OCI-M2 (cell line): ENCODE measurements around the gene EMILIN1.

Source experiments
- DNase-seq: peaks from one replicate; lab custom pipeline; 2025; ENCODE audit not compliant: unreplicated experiment; lab: John Stamatoyannopoulos, UW

EMILIN1 gene

GRCh38 chr2:27079233-27080139, 1.1 kb downstream of the EMILIN1 start:
- DNase-seq = no peak

GRCh38 chr2:27080140-27080469, 1.7 kb downstream of the EMILIN1 start:
- DNase-seq = no peak

GRCh38 chr2:27080603-27080936, 2.2 kb downstream of the EMILIN1 start:
- DNase-seq = no peak

GRCh38 chr2:27081984-27082772, 3.8 kb downstream of the EMILIN1 start:
- DNase-seq = no peak

GRCh38 chr2:27082773-27083409, 4.5 kb downstream of the EMILIN1 start:
- no peak for DNase-seq

GRCh38 chr2:27083410-27084296, 5.2 kb downstream of the EMILIN1 start:
- DNase-seq = no peak

- DNase-seq = no peak
Observed at GRCh38 chr2:27084297-27085061, 6.1 kb downstream of the EMILIN1 start.

- no peak for DNase-seq
Observed at GRCh38 chr2:27085062-27085672, 6.8 kb downstream of the EMILIN1 start.

GRCh38 chr2:27085673-27086089, 7.3 kb downstream of the EMILIN1 start:
- no peak for DNase-seq

GRCh38 chr2:27086090-27086723, 7.8 kb downstream of the EMILIN1 start:
- peak; percentile 32 for DNase-seq

- DNase-seq = no peak
Observed at GRCh38 chr2:27086724-27087593, 8.5 kb downstream of the EMILIN1 start, which contains the start of gene KHK. KHK (plus strand) TSS chr2:27086772; CDS start chr2:27087260, 488 bp downstream.

GRCh38 chr2:27087823-27088410, 9.5 kb downstream of the EMILIN1 start:
- no peak for DNase-seq

GRCh38 chr2:27088634-27089033, 10.2 kb downstream of the EMILIN1 start:
- no peak for DNase-seq

GRCh38 chr2:27089111-27089954, 10.9 kb downstream of the EMILIN1 start:
- no peak for DNase-seq

GRCh38 chr2:27091746-27092695, 13.6 kb downstream of the EMILIN1 start:
- DNase-seq = no peak
